Osteocyte (in vitro differentiated cells): ENCODE measurements around the gene PARK7. TPM values are rescaled to one million over a fixed set of nuclear protein-coding genes. Genes with fewer than 3 reads are reported as not detected.
A peak's percentile ranks its signal among the peaks of the same experiment; 100 is the strongest.

Experiments
- DNase-seq: peaks from one replicate; pipeline ENCODE4 v3.0.0; 2021; ENCODE audit warnings: mixed read lengths; ENCODE audit not compliant: unreplicated experiment; ENCODE audit errors: extremely low spot score
- H3K27ac Mint-ChIP-seq: one replicate; pipeline ENCODE4 v1.8.0; 2021; ENCODE audit warnings: mild to moderate bottlenecking, mixed read lengths; ENCODE audit not compliant: unreplicated experiment
- H3K27me3 Mint-ChIP-seq: one replicate; pipeline ENCODE4 v1.8.0; 2021; ENCODE audit warnings: mixed read lengths; ENCODE audit not compliant: unreplicated experiment
- H3K36me3 Mint-ChIP-seq: one replicate; pipeline ENCODE4 v1.8.0; 2021; ENCODE audit warnings: mixed read lengths; ENCODE audit not compliant: unreplicated experiment
- H3K4me1 Mint-ChIP-seq: one replicate; pipeline ENCODE4 v1.8.0; 2021; ENCODE audit warnings: mixed read lengths; ENCODE audit not compliant: unreplicated experiment
- H3K4me3 Mint-ChIP-seq: one replicate; pipeline ENCODE4 v1.8.0; 2021; ENCODE audit warnings: mild to moderate bottlenecking, moderate library complexity, mixed read lengths; ENCODE audit not compliant: unreplicated experiment
- H3K9me3 Mint-ChIP-seq: one replicate; pipeline ENCODE4 v1.8.0; 2021; ENCODE audit warnings: mixed read lengths; ENCODE audit not compliant: unreplicated experiment
- total RNA-seq: library from RNA; stranded (reverse); gene quantifications from 2 replicates; pipeline ENCODE4 v1.2.1, GENCODE V29; 2021
- TF ChIP-seq, protein P1 (sequence below): fragments of 200-600 bp; sonication (generic); IDR thresholded peaks from 2 replicates; pipeline ENCODE4 v1.5.0; 2021; ENCODE audit warnings: antibody characterized with exemption, mild to moderate bottlenecking, moderate library complexity

The PARK7 gene
- total RNA-seq, 1 donor from 2014 or later = 263 TPM

DNA sequence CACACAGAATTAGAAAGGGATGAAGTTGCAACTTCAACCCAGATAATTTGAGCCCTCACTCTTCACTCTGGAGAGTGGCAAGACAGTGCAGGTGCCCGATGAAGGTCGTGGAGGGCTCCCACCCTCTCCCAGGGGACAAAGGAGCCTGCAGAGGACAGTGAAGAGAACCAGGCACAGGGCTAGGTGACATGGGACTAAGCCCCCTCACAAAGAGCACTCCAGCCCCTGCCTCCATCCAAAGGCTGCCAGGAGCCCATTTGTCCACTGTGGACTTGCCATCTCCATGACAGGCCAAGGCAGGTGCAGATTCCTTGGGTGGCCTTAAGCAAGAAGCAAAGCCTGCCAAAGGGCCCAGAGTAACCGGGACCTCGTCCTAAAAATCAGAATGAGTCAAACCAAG lies 49.5 kb downstream of the PARK7 start:
- no peak for DNase-seq
- TF ChIP-seq, protein P1, sequence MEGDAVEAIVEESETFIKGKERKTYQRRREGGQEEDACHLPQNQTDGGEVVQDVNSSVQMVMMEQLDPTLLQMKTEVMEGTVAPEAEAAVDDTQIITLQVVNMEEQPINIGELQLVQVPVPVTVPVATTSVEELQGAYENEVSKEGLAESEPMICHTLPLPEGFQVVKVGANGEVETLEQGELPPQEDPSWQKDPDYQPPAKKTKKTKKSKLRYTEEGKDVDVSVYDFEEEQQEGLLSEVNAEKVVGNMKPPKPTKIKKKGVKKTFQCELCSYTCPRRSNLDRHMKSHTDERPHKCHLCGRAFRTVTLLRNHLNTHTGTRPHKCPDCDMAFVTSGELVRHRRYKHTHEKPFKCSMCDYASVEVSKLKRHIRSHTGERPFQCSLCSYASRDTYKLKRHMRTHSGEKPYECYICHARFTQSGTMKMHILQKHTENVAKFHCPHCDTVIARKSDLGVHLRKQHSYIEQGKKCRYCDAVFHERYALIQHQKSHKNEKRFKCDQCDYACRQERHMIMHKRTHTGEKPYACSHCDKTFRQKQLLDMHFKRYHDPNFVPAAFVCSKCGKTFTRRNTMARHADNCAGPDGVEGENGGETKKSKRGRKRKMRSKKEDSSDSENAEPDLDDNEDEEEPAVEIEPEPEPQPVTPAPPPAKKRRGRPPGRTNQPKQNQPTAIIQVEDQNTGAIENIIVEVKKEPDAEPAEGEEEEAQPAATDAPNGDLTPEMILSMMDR = no peak
- peaks cover 41% of the 10 kb centered on the region for H3K36me3 Mint-ChIP-seq
- no peaks in the 10 kb centered on the region for H3K9me3 Mint-ChIP-seq
- H3K27ac Mint-ChIP-seq = no peak overlapping the region
- no peaks in the 10 kb centered on the region for H3K27me3 Mint-ChIP-seq
- H3K4me1 Mint-ChIP-seq = peaks cover 26% of the 10 kb centered on the region
- no peak overlapping the region for H3K4me3 Mint-ChIP-seq

- TF ChIP-seq, protein P1 = no peak
- Mint-ChIP-seq H3K4me3 (no peak overlapping the region), H3K36me3 (peaks cover 41% of the 10 kb centered on the region), H3K4me1 (peaks cover 29% of the 10 kb centered on the region), H3K27ac (no peak overlapping the region), H3K27me3 (no peaks in the 10 kb centered on the region), H3K9me3 (no peaks in the 10 kb centered on the region)
- DNase-seq = no peak
These were observed 50.7 kb downstream of the PARK7 start for GRCh38 chr1:8011923-8012858.

- TF ChIP-seq, protein P1 = no peak
- peaks cover 41% of the 10 kb centered on the region for H3K36me3 Mint-ChIP-seq
- H3K27ac Mint-ChIP-seq = no peak overlapping the region
- H3K4me1 Mint-ChIP-seq = peaks cover 37% of the 10 kb centered on the region
- H3K4me3 Mint-ChIP-seq = no peak overlapping the region
- DNase-seq = no peak
- no peaks in the 10 kb centered on the region for H3K9me3 Mint-ChIP-seq
- H3K27me3 Mint-ChIP-seq = no peaks in the 10 kb centered on the region
These were observed 51.4 kb downstream of the PARK7 start for GRCh38 chr1:8012955-8013354.

DNA sequence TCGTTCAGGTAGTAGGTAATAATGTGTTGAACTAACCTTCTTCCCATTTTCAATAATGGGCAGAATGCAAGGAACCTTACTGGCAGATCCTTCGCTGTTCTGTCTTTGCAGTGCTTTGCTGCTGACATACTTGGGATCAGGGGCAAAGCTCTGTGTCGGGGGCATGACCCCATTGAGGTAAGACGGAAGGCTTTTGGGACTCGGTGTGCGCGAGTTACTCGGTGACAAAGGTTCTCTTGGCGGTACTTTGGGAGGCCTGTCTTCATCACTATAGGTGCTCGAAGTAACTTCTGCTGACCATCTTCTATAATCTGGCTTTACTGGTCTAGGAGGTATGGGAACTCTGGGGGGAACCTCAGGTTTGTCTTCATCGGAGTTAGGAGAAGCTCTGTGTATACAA lies 51.9 kb downstream of the PARK7 start:
- Mint-ChIP-seq H3K4me3 (no peak overlapping the region), H3K36me3 (peaks cover 41% of the 10 kb centered on the region)
- no peak for DNase-seq

GRCh38 chr1:8013800-8014199 lies 52.3 kb downstream of the PARK7 start:
- Mint-ChIP-seq H3K27ac (peak overlapping the region; percentile 4), H3K36me3 (peaks cover 42% of the 10 kb centered on the region), H3K4me3 (no peak overlapping the region), H3K9me3 (no peaks in the 10 kb centered on the region), H3K27me3 (no peaks in the 10 kb centered on the region), H3K4me1 (peaks cover 45% of the 10 kb centered on the region)
- DNase-seq = no peak
- TF ChIP-seq, protein P1 = no peak

More for the DNA sequence above, 51.9 kb downstream of the PARK7 start:
- TF ChIP-seq, protein P1 = no peak
- no peaks in the 10 kb centered on the region for H3K9me3 Mint-ChIP-seq
- H3K27ac Mint-ChIP-seq = peak overlapping the region; percentile 4
- H3K27me3 Mint-ChIP-seq = no peaks in the 10 kb centered on the region
- peaks cover 41% of the 10 kb centered on the region for H3K4me1 Mint-ChIP-seq
